Astrocyte of the spinal cord (primary cell): ENCODE results near the gene ELF3.
A peak's percentile ranks its signal among the peaks of the same experiment; 100 is the strongest.
"Not testable (repeated sequence)": the region's sequence is repeated elsewhere in the genome, so short reads cannot be mapped to it uniquely, and the experiment has no call there.

Experiments used
- DNase-seq: peaks from one replicate; pipeline ENCODE4 v3.0.0; 2011; ENCODE audit warnings: low read depth, low spot score
- H3K4me3 ChIP-seq: 2 replicates; pipeline ENCODE4 v1.5.1; 2011; ENCODE audit warnings: low read depth, mild to moderate bottlenecking, low read length, moderate library complexity
- in situ Hi-C: cut with HindIII; loops from 2 replicates; pipeline ENCODE4 v1.10.0; 2017; ENCODE audit warnings: low sequenced_read_pairs
- TF ChIP-seq, protein P1 (sequence below): IDR thresholded peaks from 2 replicates; pipeline ENCODE4 v1.5.1; 2012; ENCODE audit warnings: low read depth, mild to moderate bottlenecking, low read length, inconsistent platforms

Gene ELF3

DNA sequence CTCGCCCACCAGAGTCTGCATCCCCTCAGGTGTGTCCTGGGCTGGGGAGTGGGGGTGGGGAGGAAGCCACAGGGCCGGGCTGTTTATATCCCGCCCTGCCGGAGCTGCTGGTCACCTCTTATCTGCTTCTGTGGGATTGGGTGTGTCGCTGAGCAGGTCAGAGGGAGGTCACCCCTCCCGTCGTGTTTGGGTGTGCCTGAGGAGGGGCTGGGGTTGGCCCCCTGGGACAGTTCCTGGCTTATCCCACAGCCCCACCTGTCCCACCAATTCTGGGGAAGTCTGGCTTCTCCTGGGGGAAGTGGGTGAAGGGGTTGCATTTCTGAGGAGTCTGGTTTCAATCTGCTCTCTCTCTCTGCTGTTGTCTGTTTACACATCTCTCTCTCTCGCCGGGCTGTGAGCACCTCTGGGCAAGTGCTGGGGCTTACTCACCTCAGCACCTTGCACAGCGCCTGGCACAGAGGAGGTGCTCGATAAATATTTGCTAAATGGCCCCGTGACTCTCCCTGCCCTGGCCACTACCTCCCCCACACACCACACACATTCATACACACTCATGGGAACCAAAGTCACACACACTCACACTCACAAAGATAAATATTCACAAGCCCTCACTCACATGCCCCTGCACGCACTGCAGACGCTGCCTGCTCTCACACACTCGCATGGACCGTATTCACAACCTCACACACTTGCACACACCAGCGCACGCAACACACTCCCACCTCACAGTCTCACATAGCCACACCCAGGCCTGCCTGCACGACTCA, 8.3 kb downstream of the ELF3 start:
- no peak overlapping the region for H3K4me3 ChIP-seq
- TF ChIP-seq, protein P1, sequence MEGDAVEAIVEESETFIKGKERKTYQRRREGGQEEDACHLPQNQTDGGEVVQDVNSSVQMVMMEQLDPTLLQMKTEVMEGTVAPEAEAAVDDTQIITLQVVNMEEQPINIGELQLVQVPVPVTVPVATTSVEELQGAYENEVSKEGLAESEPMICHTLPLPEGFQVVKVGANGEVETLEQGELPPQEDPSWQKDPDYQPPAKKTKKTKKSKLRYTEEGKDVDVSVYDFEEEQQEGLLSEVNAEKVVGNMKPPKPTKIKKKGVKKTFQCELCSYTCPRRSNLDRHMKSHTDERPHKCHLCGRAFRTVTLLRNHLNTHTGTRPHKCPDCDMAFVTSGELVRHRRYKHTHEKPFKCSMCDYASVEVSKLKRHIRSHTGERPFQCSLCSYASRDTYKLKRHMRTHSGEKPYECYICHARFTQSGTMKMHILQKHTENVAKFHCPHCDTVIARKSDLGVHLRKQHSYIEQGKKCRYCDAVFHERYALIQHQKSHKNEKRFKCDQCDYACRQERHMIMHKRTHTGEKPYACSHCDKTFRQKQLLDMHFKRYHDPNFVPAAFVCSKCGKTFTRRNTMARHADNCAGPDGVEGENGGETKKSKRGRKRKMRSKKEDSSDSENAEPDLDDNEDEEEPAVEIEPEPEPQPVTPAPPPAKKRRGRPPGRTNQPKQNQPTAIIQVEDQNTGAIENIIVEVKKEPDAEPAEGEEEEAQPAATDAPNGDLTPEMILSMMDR: no peak
- DNase-seq: no peak
- in situ Hi-C loops: no loop called here

DNA sequence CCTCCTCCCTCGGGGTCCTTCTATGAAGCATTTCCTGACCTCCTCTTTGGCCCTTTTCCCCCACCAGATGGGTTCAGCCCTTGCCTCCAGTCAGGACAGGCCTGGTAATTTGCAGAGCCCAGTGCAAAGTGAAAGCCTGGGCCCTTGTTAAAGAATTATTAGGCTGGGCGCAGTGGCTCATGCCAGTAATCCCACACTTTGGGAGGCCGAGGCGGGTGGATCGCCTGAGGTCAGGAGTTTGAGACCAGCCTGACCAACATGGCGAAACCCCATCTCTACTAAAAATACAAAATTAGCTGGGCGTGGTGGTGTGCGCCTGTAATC, 8.8 kb downstream of the ELF3 start:
- H3K4me3 ChIP-seq, in situ Hi-C loops, DNase-seq: not testable (repeated sequence)

DNA sequence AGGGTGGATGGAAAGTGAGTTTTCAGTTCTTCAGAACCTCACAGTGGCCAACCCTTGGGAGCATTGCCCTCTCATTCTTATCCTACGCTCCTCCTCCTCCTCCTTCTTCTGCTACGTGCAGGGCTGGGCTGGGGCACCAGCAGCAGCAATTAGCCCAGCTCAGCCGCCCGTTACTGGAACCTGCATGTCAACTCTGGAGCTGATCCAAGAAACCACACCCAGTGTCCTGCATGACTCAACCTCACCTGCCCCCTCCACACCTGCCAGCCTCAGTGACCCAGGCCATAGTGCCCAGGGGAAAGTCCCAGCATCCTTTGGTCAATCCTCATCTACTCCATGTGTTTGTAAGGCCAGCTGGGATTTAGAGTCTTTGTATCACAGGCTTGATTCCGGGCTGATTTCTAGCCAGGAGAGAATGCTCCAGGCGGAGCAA, 12.6 kb downstream of the ELF3 start:
- TF ChIP-seq, protein P1: no peak
- DNase-seq: no peak
- in situ Hi-C loops: no loop called here
- H3K4me3 ChIP-seq: no peak overlapping the region

DNA sequence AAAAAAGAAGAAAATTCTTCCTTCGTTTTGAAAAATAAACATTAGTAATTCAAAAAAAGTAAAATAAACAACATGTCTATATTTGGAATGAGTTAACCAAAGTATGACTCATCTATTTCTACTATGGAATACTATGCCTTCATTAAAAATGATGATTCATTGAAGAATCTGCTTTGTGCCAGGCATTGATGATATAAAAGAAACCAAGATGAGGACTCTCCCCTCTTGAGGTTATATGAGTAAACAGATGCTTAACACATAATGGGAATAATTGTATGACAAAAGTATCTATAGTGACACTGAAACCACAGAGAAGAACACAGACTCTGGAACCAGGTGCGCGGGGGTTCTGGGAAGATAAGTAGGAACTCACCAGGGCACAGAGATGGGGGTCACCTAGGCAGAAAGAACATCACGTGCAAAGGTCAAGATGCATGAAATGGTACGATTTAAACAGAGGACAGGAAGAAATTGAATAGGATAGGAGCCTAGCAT, 18.8 kb downstream of the ELF3 start:
- TF ChIP-seq, protein P1: no peak
- in situ Hi-C loops: no loop called here
- DNase-seq: peak; percentile 81
- H3K4me3 ChIP-seq: no peak overlapping the region

DNA sequence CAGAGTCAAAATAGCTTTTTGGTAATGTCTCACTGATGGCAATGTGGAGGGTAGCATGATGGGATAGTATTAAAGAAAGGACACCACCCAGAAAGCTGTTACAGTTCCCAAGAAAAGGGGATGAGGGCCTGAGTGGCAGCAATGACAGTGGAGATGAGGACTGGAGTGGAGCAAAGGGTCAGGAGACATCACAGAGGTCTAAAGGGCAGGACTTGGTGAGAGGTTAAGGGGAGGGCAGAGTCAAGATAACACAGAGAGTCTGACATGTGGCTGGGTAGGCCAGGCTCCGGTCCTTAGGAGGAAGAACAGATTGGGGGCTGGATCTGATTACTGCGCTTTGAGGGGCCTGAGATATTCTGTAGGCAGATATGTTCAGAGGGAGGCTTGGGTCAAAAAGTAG, 19.3 kb downstream of the ELF3 start:
- DNase-seq: no peak
- in situ Hi-C loops: no loop called here
- TF ChIP-seq, protein P1: no peak
- H3K4me3 ChIP-seq: no peak overlapping the region

DNA sequence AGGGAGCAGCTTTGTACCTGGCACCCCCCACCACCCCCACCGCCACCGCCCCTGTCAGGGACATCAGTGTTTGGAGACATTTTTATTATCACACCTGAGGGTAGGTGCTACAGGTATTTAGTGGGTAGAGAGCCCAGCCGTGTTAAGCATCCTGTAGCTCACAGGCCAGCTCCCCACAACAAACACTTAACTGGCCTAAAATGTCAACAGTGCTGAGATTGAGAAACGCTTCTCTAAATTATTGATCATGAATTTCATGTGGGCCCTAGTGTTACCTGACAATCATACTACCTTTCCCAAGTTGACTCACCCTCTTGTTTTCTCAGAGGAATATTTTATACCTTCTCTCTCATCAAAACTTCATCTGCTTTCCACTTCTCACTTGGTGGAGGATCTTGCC, 21.4 kb downstream of the ELF3 start:
- no peak for DNase-seq
- H3K4me3 ChIP-seq: no peak overlapping the region
- in situ Hi-C loops: no loop called here
- TF ChIP-seq, protein P1: no peak

DNA sequence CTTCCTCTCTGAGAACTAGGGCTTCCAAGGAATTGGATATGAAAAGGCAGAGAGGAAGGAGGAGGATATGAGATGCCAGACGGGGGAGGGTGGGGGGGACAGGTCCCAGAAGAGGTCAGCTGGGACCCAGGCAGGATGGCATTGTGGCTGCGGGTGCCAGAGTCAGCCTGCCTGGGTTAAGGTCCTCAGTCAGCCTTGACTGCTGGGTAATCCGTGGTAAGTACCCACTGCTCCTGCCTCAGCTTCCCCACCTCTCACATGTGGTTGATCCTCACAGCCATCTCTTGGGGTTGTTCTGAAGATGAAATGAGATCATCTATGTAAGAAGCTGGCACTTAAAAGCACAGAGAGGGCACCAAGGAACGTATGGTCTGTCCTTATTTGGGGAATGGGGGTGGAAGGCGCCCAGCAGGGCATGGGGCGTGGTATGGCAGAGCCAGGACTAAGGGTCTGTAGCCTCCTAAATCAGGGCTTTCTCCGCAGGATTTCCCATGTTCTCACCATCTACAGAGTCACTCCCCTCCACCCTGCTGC, 23.8 kb downstream of the ELF3 start:
- TF ChIP-seq, protein P1: no peak
- no peak for DNase-seq
- H3K4me3 ChIP-seq: no peak overlapping the region
- in situ Hi-C loops: no loop called here
